HL-60 (cell line): ENCODE results near the gene SEMA3B.

Experiments
- CTCF ChIP-seq: IDR thresholded peaks from one replicate; pipeline ENCODE4 v1.5.1; 2011; ENCODE audit warnings: low read length, control low read depth, inconsistent platforms; ENCODE audit not compliant: insufficient read depth
- POLR2AphosphoS5 ChIP-seq: IDR thresholded peaks from 2 replicates; pipeline ENCODE4 v1.6.1; 2012; ENCODE audit warnings: low read depth
- REST ChIP-seq: IDR thresholded peaks from 2 replicates; pipeline ENCODE4 v1.6.1; 2012; ENCODE audit warnings: low read depth; ENCODE audit not compliant: insufficient replicate concordance
- SPI1 ChIP-seq: IDR thresholded peaks from 2 replicates; pipeline ENCODE4 v1.6.1; 2012; ENCODE audit warnings: low read depth, mild to moderate bottlenecking, borderline replicate concordance

GRCh38 chr3:50327129-50327528 lies 58.2 kb downstream of the SEMA3B start:
- no peak for TF ChIP-seq CTCF
- no peak for TF ChIP-seq POLR2AphosphoS5
- TF ChIP-seq REST: no peak
- no peak for TF ChIP-seq SPI1
